ENCODE data around the gene CCDC120.

CCDC120 gene

GRCh38 chrX:49039598-49040375 lies 19.0 kb upstream of the CCDC120 start:
- DNase-seq: peak; percentile 80
- H3K27me3 ChIP-seq: no peaks in the 10 kb centered on the region
- no peaks in the 10 kb centered on the region; the same call in 1 of the 2 replicates for H3K36me3 ChIP-seq
- H3K4me1 ChIP-seq: peaks cover 4% of the 10 kb centered on the region
- H3K4me3 ChIP-seq (ENCODE audit: low read depth, low read length): peak overlapping the region; percentile 16; the same call in 1 of the 2 replicates
- peak; percentile 14; the same call in 1 of the 2 replicates for TF ChIP-seq CTCF (IDR thresholded peaks at IDR 0.05; ENCODE audit: low read depth, low read length)
- no peaks in the 10 kb centered on the region for H3K9me3 ChIP-seq

GRCh38 chrX:49040376-49040955 lies 18.3 kb upstream of the CCDC120 start:
- no peaks in the 10 kb centered on the region for H3K27me3 ChIP-seq
- DNase-seq: no peak
- no peaks in the 10 kb centered on the region for H3K9me3 ChIP-seq
- TF ChIP-seq CTCF (IDR thresholded peaks at IDR 0.05; ENCODE audit: low read depth, low read length): no peak
- peaks cover 4% of the 10 kb centered on the region for H3K4me1 ChIP-seq
- H3K4me3 ChIP-seq (ENCODE audit: low read depth, low read length): peak overlapping the region; percentile 16; the same call in 1 of the 2 replicates
- no peaks in the 10 kb centered on the region; the same call in 1 of the 2 replicates for H3K36me3 ChIP-seq

- H3K27me3 ChIP-seq: no peaks in the 10 kb centered on the region
- H3K4me1 ChIP-seq: peaks cover 4% of the 10 kb centered on the region
- TF ChIP-seq CTCF (IDR thresholded peaks at IDR 0.05; ENCODE audit: low read depth, low read length): no peak
- H3K4me3 ChIP-seq (ENCODE audit: low read depth, low read length): peak overlapping the region; percentile 64
- no peaks in the 10 kb centered on the region; the same call in 1 of the 2 replicates for H3K36me3 ChIP-seq
- DNase-seq: no peak
- H3K9me3 ChIP-seq: no peaks in the 10 kb centered on the region
Observed at GRCh38 chrX:49041744-49042580, 16.8 kb upstream of the CCDC120 start.

- DNase-seq: no peak
- Histone ChIP-seq H3K9me3 (no peaks in the 10 kb centered on the region), H3K36me3 (no peaks in the 10 kb centered on the region; the same call in 1 of the 2 replicates), H3K27me3 (no peaks in the 10 kb centered on the region), H3K4me3 (ENCODE audit: low read depth, low read length) (peak overlapping the region; percentile 64), H3K4me1 (peaks cover 4% of the 10 kb centered on the region)
- no peak for TF ChIP-seq CTCF (IDR thresholded peaks at IDR 0.05; ENCODE audit: low read depth, low read length)
Observed at GRCh38 chrX:49042581-49043219, 16.1 kb upstream of the CCDC120 start.

- no peaks in the 10 kb centered on the region for H3K9me3 ChIP-seq
- H3K36me3 ChIP-seq: no peaks in the 10 kb centered on the region; the same call in 1 of the 2 replicates
- peak; percentile 61 for TF ChIP-seq CTCF (IDR thresholded peaks at IDR 0.05; ENCODE audit: low read depth, low read length)
- H3K4me1 ChIP-seq: peaks cover 4% of the 10 kb centered on the region
- peak; percentile 96 for DNase-seq
- no peaks in the 10 kb centered on the region for H3K27me3 ChIP-seq
- H3K4me3 ChIP-seq (ENCODE audit: low read depth, low read length): peak within 1 kb of the TSS; percentile 64
Observed at GRCh38 chrX:49043220-49043986, 15.4 kb upstream of the CCDC120 start, which contains the start of gene TFE3. TSS of gene TFE3 (minus strand) at chrX:49043357. CDS start at chrX:49043226, 131 bp downstream.

All from BE2C (cell line).